HCT116 (cell line): ENCODE measurements around the gene EXOSC1. TPM values are rescaled to one million over a fixed set of nuclear protein-coding genes. Genes with fewer than 3 reads are reported as not detected.

Experiments
- ATAC-seq: fragments of 200-7000 bp; cut with Tn5 transposase; 2 replicates; pipeline ENCODE4 v1.9.1; 2020; ENCODE audit warnings: mild to moderate bottlenecking, moderate library complexity
- BruUV-seq: library from RNA; stranded (reverse); fragments of 400-500 nt; replicated peaks from 2 replicates; lab custom pipeline; 2021; lab: Mats Ljungman, UMichigan
- CTCF ChIA-PET: fragments of 300-600 bp; sonication (Branson Sonifier 250); formaldehyde crosslinking; loops from one replicate; lab custom pipeline; 2021; ENCODE audit warnings: antibody characterized with exemption; lab: Charles Lee
- POLR2A ChIA-PET: fragments of 300-600, 350-600 bp; sonication (Branson Sonifier 250); formaldehyde crosslinking; loops from one replicate; lab custom pipeline; 2021; ENCODE audit warnings: antibody characterized with exemption; lab: Charles Lee
- RAD21 ChIA-PET, 2 experiments: fragments of 300-600 bp; sonication (Branson Sonifier 250); formaldehyde crosslinking; loops; one replicate each; lab custom pipeline; 2023; ENCODE audit warnings: low total read pairs in 2 of 2; ENCODE audit not compliant: uncharacterized antibody in 2 of 2, unreplicated experiment in 2 of 2, low non-redundant PET in 1 of 2; lab: Charles Lee
- DNase-seq: peaks from one replicate; pipeline ENCODE4 v3.0.0-alpha.2; 2010; ENCODE audit warnings: low read depth, low spot score
- H2AFZ ChIP-seq: fragments of 200-600 bp; shearing (Covaris generic), sonication (generic); 2 replicates; pipeline ENCODE4 v1.6.1; 2017; ENCODE audit warnings: low read depth, mixed run types, mixed read lengths, antibody characterized with exemption, low read length; ENCODE audit not compliant: poor library complexity, severe bottlenecking
- H3K27ac ChIP-seq: 2 replicates; pipeline ENCODE4 v1.5.1; 2012; ENCODE audit warnings: low read depth, low read length
- H3K27me3 ChIP-seq: fragments of 200-600 bp; sonication (generic); 2 replicates; pipeline ENCODE4 v1.6.1; 2016; ENCODE audit warnings: mixed run types, low read length, mixed read lengths; ENCODE audit not compliant: insufficient read depth
- H3K36me3 ChIP-seq, 2 experiments: fragments of 200-500 bp in 1 of 2; fragments of 200-600 bp in 1 of 2; sonication (Bioruptor generic) in 1 of 2; sonication (generic) in 1 of 2; 2 replicates each; pipeline versions ENCODE4 v1.5.1 to v1.6.1; 2014 to 2016; ENCODE audit warnings: low read length in 2 of 2, inconsistent platforms in 1 of 2, mixed read lengths in 1 of 2, mixed run types in 1 of 2; ENCODE audit not compliant: insufficient read depth in 2 of 2, control insufficient read depth in 1 of 2
- H3K4me1 ChIP-seq, 2 experiments: fragments of 200-600 bp in 1 of 2; sonication (generic) in 1 of 2; 2 replicates each; pipeline versions ENCODE4 v1.5.1 to v1.6.1; 2012 to 2017; ENCODE audit warnings: low read length in 2 of 2, inconsistent platforms in 1 of 2, mild to moderate bottlenecking in 1 of 2, mixed read lengths in 1 of 2, mixed run types in 1 of 2, moderate library complexity in 1 of 2; ENCODE audit not compliant: insufficient read depth in 2 of 2, control insufficient read depth in 1 of 2
- H3K4me2 ChIP-seq: fragments of 200-600 bp; sonication (generic); 2 replicates; pipeline ENCODE4 v1.6.1; 2017; ENCODE audit warnings: mixed run types, low read length, mixed read lengths
- H3K4me3 ChIP-seq, 2 experiments: fragments of 200-600 bp in 1 of 2; sonication (generic) in 1 of 2; replicated peaks in 1 of 2; 2 replicates each; pipeline ENCODE4 v1.5.1; 2011 to 2016; ENCODE audit warnings: low read length in 2 of 2, control low read depth in 1 of 2, low read depth in 1 of 2, mild to moderate bottlenecking in 1 of 2, mixed read lengths in 1 of 2, mixed run types in 1 of 2
- H3K79me2 ChIP-seq: fragments of 200-600 bp; sonication (generic); 2 replicates; pipeline ENCODE4 v1.6.1; 2017; ENCODE audit warnings: mild to moderate bottlenecking, mixed run types, low read length, moderate library complexity, mixed read lengths; ENCODE audit not compliant: insufficient read depth
- H3K9ac ChIP-seq: fragments of 200-600 bp; sonication (generic); 2 replicates; pipeline ENCODE4 v1.6.1; 2016; ENCODE audit warnings: low read length, mixed read lengths
- H3K9me2 ChIP-seq: fragments of 200-600 bp; sonication (generic), shearing (Covaris generic); 2 replicates; pipeline ENCODE4 v1.6.1; 2017; ENCODE audit warnings: mixed run types, mild to moderate bottlenecking, moderate library complexity; ENCODE audit not compliant: insufficient read depth
- H3K9me3 ChIP-seq, 2 experiments: fragments of 200-500 bp in 1 of 2; fragments of 200-600 bp in 1 of 2; sonication (Bioruptor generic) in 1 of 2; sonication (generic) in 1 of 2; 2 replicates each; pipeline ENCODE4 v1.6.1; 2014 to 2017; ENCODE audit warnings: low read length in 2 of 2, mixed read lengths in 2 of 2, inconsistent platforms in 1 of 2, low read depth in 1 of 2, mild to moderate bottlenecking in 1 of 2, mixed run types in 1 of 2, moderate library complexity in 1 of 2; ENCODE audit not compliant: control insufficient read depth in 1 of 2, insufficient read depth in 1 of 2
- H4K20me1 ChIP-seq: fragments of 200-600 bp; sonication (generic), shearing (Covaris generic); 2 replicates; pipeline ENCODE4 v1.6.1; 2017; ENCODE audit warnings: mixed run types, mild to moderate bottlenecking, moderate library complexity; ENCODE audit not compliant: insufficient read depth
- CBX3 ChIP-seq: IDR thresholded peaks from 2 replicates; pipeline ENCODE4 v1.6.1; 2012; ENCODE audit warnings: low read depth
- CEBPB ChIP-seq: IDR thresholded peaks from 2 replicates; pipeline ENCODE4 v1.6.1; 2012; ENCODE audit warnings: low read depth
- EGR1 ChIP-seq: IDR thresholded peaks from 2 replicates; pipeline ENCODE4 v1.6.1; 2012; ENCODE audit warnings: low read depth
- EZH2 ChIP-seq: fragments of 200-600 bp; sonication (generic); IDR thresholded peaks from 2 replicates; pipeline ENCODE4 v1.6.1; 2017; ENCODE audit warnings: antibody characterized with exemption, mixed run types
- EZH2phosphoT487 ChIP-seq: fragments of 200-600 bp; IDR thresholded peaks from 2 replicates; pipeline ENCODE4 v1.6.1; 2018; ENCODE audit warnings: antibody characterized with exemption, borderline replicate concordance
- FOSL1 ChIP-seq: IDR thresholded peaks from 2 replicates; pipeline ENCODE4 v1.6.1; 2012; ENCODE audit warnings: low read depth
- JUND ChIP-seq: IDR thresholded peaks from 2 replicates; pipeline ENCODE4 v1.6.1; 2012
- POLR2A ChIP-seq: IDR thresholded peaks from 2 replicates; pipeline ENCODE4 v1.7.0; 2011; ENCODE audit warnings: borderline replicate concordance; ENCODE audit not compliant: insufficient read depth, insufficient read length; ENCODE audit errors: extremely low read depth
- POLR2AphosphoS5 ChIP-seq: IDR thresholded peaks from 2 replicates; pipeline ENCODE4 v1.6.1; 2011; ENCODE audit warnings: mild to moderate bottlenecking, low read depth, low read length, moderate library complexity
- RAD21 ChIP-seq: IDR thresholded peaks from 2 replicates; pipeline ENCODE4 v1.6.1; 2012; ENCODE audit warnings: low read depth, mild to moderate bottlenecking
- SRF ChIP-seq: IDR thresholded peaks from 2 replicates; pipeline ENCODE4 v1.6.1; 2012; ENCODE audit warnings: low read depth
- TCF7L2 ChIP-seq: IDR thresholded peaks from 2 replicates; pipeline ENCODE4 v1.7.0; 2011; ENCODE audit warnings: borderline replicate concordance, inconsistent platforms; ENCODE audit not compliant: insufficient read depth, insufficient read length; ENCODE audit errors: extremely low read depth
- YY1 ChIP-seq: IDR thresholded peaks from 2 replicates; pipeline ENCODE4 v1.6.1; 2011; ENCODE audit warnings: low read length, low read depth, moderate library complexity, mild to moderate bottlenecking; ENCODE audit not compliant: insufficient replicate concordance; ENCODE audit errors: extremely low read depth
- ZFX ChIP-seq: fragments of 450-650 bp; IDR thresholded peaks from 2 replicates; pipeline ENCODE4 v1.6.1; 2017
- ZNF274 ChIP-seq: fragments of 200-500 bp; sonication (Bioruptor generic); IDR thresholded peaks from 2 replicates; pipeline ENCODE4 v1.6.1; 2014; ENCODE audit warnings: mild to moderate bottlenecking, low read depth, low read length, inconsistent platforms
- intact Hi-C: fragments of 100-400 bp; cut with micrococcal nuclease; formaldehyde crosslinking; loops from 2 replicates; pipeline ENCODE4 v1.10.0; 2022
- total RNA-seq: library from RNA; stranded (reverse); gene quantifications from one replicate; pipeline ENCODE4 v1.2.1, GENCODE V29; 2021; ENCODE audit not compliant: unreplicated experiment
- TF ChIP-seq, protein P1 (sequence below): IDR thresholded peaks from 2 replicates; pipeline ENCODE4 v1.6.1; 2012
- TF ChIP-seq, protein P2 (sequence below): IDR thresholded peaks from 2 replicates; pipeline ENCODE4 v1.6.1; 2012; ENCODE audit warnings: low read depth
- TF ChIP-seq, protein P3 (sequence below): IDR thresholded peaks from 2 replicates; pipeline ENCODE4 v1.6.1; 2012
- TF ChIP-seq, protein P4 (sequence below), 3 experiments: fragments of 200-600 bp in 1 of 3; sonication (generic) in 1 of 3; IDR thresholded peaks in 2 of 3; conservative IDR thresholded peaks in 1 of 3; 2 replicates each; pipeline ENCODE4 v1.5.1; 2012 to 2017; ENCODE audit warnings: low read depth in 2 of 3, low read length in 2 of 3, antibody characterized with exemption in 1 of 3, borderline replicate concordance in 1 of 3, control low read depth in 1 of 3, mild to moderate bottlenecking in 1 of 3, mixed read lengths in 1 of 3, mixed run types in 1 of 3, moderate library complexity in 1 of 3; ENCODE audit not compliant: insufficient read depth in 1 of 3

Gene EXOSC1
- total RNA-seq, 1 experiment from 2014 or later = 38.9 TPM

- TF ChIP-seq POLR2A = no peak
Observed at GRCh38 chr10:97444212-97444611, 1.6 kb downstream of the EXOSC1 start (continued).

GRCh38 chr10:97442277-97442676 lies 3.5 kb downstream of the EXOSC1 start:
- Histone ChIP-seq H3K9me3 (no peaks in the 10 kb centered on the region), H3K4me2 (no peak overlapping the region), H2AFZ (no peak overlapping the region), H4K20me1 (no peaks in the 10 kb centered on the region), H3K27ac (no peak overlapping the region), H3K4me3 (no peak overlapping the region), H3K79me2 (peaks cover 41% of the 10 kb centered on the region), H3K4me1 (peaks cover 9 to 19% of the 10 kb centered on the region in 2 experiments), H3K36me3 (peaks cover 5 to 13% of the 10 kb centered on the region in 2 experiments; a peak in 2 of 4 replicates), H3K9me2 (no peaks in the 10 kb centered on the region), H3K27me3 (no peaks in the 10 kb centered on the region), H3K9ac (no peak overlapping the region)
- ATAC-seq (no peak), DNase-seq (no peak)
- no TSS peak for BruUV-seq
- ChIA-PET RAD21 (no interaction called here), POLR2A (no interaction called here), CTCF (no interaction called here)
- intact Hi-C loops = no loop called here
- TF ChIP-seq, protein P1, sequence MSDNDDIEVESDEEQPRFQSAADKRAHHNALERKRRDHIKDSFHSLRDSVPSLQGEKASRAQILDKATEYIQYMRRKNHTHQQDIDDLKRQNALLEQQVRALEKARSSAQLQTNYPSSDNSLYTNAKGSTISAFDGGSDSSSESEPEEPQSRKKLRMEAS = no peak
- TF ChIP-seq ZFX (no peak), ZNF274 (no peak), TCF7L2 (no peak), CBX3 (no peak), SRF (no peak), FOSL1 (no peak), EGR1 (no peak), YY1 (no peak), JUND (no peak), CEBPB (no peak), POLR2A (no peak), EZH2 (no peak), EZH2phosphoT487 (no peak), POLR2AphosphoS5 (no peak), RAD21 (no peak)
- TF ChIP-seq, protein P2, sequence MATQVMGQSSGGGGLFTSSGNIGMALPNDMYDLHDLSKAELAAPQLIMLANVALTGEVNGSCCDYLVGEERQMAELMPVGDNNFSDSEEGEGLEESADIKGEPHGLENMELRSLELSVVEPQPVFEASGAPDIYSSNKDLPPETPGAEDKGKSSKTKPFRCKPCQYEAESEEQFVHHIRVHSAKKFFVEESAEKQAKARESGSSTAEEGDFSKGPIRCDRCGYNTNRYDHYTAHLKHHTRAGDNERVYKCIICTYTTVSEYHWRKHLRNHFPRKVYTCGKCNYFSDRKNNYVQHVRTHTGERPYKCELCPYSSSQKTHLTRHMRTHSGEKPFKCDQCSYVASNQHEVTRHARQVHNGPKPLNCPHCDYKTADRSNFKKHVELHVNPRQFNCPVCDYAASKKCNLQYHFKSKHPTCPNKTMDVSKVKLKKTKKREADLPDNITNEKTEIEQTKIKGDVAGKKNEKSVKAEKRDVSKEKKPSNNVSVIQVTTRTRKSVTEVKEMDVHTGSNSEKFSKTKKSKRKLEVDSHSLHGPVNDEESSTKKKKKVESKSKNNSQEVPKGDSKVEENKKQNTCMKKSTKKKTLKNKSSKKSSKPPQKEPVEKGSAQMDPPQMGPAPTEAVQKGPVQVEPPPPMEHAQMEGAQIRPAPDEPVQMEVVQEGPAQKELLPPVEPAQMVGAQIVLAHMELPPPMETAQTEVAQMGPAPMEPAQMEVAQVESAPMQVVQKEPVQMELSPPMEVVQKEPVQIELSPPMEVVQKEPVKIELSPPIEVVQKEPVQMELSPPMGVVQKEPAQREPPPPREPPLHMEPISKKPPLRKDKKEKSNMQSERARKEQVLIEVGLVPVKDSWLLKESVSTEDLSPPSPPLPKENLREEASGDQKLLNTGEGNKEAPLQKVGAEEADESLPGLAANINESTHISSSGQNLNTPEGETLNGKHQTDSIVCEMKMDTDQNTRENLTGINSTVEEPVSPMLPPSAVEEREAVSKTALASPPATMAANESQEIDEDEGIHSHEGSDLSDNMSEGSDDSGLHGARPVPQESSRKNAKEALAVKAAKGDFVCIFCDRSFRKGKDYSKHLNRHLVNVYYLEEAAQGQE = no peak
- TF ChIP-seq, protein P3, sequence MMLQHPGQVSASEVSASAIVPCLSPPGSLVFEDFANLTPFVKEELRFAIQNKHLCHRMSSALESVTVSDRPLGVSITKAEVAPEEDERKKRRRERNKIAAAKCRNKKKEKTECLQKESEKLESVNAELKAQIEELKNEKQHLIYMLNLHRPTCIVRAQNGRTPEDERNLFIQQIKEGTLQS = no peak
- TF ChIP-seq, protein P4, sequence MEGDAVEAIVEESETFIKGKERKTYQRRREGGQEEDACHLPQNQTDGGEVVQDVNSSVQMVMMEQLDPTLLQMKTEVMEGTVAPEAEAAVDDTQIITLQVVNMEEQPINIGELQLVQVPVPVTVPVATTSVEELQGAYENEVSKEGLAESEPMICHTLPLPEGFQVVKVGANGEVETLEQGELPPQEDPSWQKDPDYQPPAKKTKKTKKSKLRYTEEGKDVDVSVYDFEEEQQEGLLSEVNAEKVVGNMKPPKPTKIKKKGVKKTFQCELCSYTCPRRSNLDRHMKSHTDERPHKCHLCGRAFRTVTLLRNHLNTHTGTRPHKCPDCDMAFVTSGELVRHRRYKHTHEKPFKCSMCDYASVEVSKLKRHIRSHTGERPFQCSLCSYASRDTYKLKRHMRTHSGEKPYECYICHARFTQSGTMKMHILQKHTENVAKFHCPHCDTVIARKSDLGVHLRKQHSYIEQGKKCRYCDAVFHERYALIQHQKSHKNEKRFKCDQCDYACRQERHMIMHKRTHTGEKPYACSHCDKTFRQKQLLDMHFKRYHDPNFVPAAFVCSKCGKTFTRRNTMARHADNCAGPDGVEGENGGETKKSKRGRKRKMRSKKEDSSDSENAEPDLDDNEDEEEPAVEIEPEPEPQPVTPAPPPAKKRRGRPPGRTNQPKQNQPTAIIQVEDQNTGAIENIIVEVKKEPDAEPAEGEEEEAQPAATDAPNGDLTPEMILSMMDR (IDR thresholded peaks at IDR 0.05 in 2 of 3, conservative IDR thresholded peaks at IDR 0.05 in 1 of 3; ENCODE audit: borderline replicate concordance in 1 of 3, insufficient read depth in 1 of 3, low read depth in 2 of 3, low read length in 2 of 3) = no peak
